T-helper 1 cell treated with Interleukin-12 subunit alpha and Interleukin-12 subunit beta and Interleukin-4 antibody, amounts not matched to agents 30 ng/mL and 1 ng/mL, for 36 hours (primary cell): ENCODE results near the gene STXBP1. TPM values are rescaled to one million over a fixed set of nuclear protein-coding genes. Genes with fewer than 3 reads are reported as not detected.

ENCODE experiments used
- intact Hi-C: fragments of 100-400 bp; cut with micrococcal nuclease; formaldehyde crosslinking; loops from one replicate; pipeline ENCODE4 v1.15.1; 2024
- total RNA-seq: library from RNA; stranded (reverse); gene quantifications from 2 replicates; pipeline ENCODE4 v1.2.3, GENCODE V29; 2022

The STXBP1 gene
- total RNA-seq, 1 donor from 2014 or later: 16.8 TPM

- intact Hi-C loops: no loop called here
Measured at GRCh38 chr9:127710204-127710783, 98.2 kb downstream of the STXBP1 start.

GRCh38 chr9:127711226-127711701 lies 99.2 kb downstream of the STXBP1 start:
- intact Hi-C loops: no loop called here

GRCh38 chr9:127711831-127712274 lies 99.8 kb downstream of the STXBP1 start:
- intact Hi-C loops: no loop called here

DNA sequence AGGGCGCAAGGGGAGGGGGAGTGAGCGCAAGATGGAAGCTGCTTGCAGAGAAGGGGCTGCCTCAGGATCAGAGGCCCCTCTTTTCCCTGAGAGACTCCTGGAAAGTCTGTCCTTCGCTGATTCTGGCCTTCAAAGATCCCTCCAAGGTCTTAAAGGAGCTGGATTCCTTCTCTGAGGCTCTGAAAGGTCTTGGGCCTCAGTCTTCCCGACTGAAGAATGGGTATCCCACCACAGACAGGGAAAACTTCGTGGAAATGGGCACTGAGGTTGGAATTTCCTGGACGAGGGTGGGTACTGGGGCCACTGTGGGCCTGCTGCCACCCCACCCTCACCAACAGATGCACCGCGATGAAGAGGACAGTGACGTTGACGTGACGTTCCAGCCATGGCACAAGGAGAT lies 100.3 kb downstream of the STXBP1 start:
- intact Hi-C loops: no loop called here

DNA sequence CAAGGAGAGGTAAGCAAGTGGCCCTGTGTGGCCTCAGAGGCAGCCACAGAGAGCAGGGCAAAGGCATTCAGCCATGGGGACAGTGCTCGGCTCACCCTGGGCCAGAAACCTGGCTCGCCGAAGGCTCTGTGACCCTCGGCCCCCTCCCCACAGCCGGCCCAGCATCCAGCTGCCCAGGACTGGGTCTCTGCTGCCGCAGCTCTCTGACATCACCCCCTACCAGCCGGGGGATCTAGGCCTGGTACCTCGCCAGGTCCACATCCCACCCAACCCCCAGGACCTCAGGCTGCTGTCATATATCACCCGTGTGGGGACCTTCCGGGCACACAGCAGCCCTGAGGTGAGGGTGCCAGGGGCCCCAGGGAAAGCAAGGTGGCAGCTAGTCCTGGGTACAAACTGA lies 100.8 kb downstream of the STXBP1 start:
- intact Hi-C loops: no loop called here

GRCh38 chr9:127714020-127714750 lies 102.1 kb downstream of the STXBP1 start:
- intact Hi-C loops: loop anchor here (2.0 kb wide), 1 partner anchor 101 kb away; the partner anchor contains the start of gene STXBP1

GRCh38 chr9:127714951-127715469 lies 102.9 kb downstream of the STXBP1 start:
- intact Hi-C loops: loop anchor here (1.0 to 5.0 kb wide), 9 partner anchors 16 to 493 kb away; partner anchors contain the start of genes LRSAM1, RPL12, STXBP1 and TOR2A

GRCh38 chr9:127715470-127716337 lies 103.6 kb downstream of the STXBP1 start, which contains the start of the genes PTRH1 and TTC16:
Gene PTRH1 (minus strand): TSS chr9:127715663. CDS start chr9:127715639, 24 bp downstream.
Gene TTC16 (plus strand): TSS chr9:127716079. CDS start chr9:127716146, 67 bp downstream.
- intact Hi-C loops: loop anchor here (1.0 to 5.0 kb wide), 9 partner anchors 16 to 493 kb away; partner anchors contain the start of genes LRSAM1, RPL12, STXBP1 and TOR2A

- intact Hi-C loops: loop anchor here (5.0 kb wide), 2 partner anchors 214 to 494 kb away; no protein-coding TSS in a partner anchor
Measured at GRCh38 chr9:127716412-127716811, 104.3 kb downstream of the STXBP1 start.

GRCh38 chr9:127717766-127718165 lies 105.7 kb downstream of the STXBP1 start:
- intact Hi-C loops: loop anchor here (5.0 kb wide), 2 partner anchors 215 to 495 kb away; no protein-coding TSS in a partner anchor

DNA sequence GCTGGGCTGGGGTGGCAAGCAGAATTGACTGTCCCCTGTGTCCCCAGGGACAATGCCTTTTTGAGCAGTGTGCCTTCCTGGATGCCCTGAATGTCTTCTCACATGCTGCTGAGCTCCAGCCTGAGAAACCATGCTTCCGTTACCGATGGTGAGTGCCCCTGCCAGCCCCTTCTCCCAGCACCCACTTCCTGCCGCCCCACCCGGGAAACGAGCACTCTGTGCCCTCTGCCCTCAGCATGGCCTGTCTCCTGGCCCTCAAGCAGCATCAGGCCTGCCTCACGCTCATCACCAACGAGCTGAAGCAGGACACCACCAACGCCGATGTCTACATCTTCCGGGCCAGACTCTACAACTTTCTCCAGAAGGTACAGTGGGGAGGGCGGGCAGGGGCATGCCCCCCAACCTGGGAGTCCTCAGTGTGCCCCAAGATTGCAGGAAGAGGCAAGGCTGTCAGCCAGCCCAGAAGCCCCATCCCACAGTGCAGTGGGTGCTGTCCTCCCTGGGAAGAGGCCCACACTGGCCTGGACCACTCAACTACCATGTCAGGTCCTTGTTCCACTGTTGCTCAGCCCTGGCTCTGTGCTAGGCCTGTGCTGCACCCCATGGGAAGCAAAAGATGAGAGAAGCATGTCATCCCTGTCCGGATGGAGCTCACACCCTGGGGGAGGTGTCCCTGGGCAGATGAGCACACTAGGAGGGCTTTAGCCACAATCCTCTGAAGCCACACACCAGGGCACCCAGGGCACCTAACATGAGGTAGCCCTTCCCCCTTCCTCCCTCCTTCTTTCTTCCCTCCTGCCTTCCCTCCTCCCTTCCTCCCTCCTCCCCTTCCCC lies 108.2 kb downstream of the STXBP1 start:
- intact Hi-C loops: no loop called here

DNA sequence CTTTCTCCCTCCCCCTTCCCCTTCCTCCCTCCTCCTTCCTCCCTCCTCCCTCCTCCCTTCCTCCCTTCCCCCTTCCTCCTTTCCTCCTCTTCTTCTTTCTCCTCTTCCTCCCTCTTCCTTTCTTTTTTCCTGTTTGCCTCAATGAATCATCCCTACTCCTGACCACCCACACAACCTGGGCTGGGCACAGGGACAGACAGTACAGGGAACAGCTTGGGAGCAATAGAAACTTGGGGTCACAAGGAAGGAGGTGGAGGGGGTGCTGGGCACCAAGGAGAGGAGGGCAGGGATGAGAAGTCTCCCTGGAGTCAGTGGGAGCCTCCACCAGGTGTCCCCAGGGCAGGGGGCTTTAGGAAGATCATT lies 108.8 kb downstream of the STXBP1 start:
- intact Hi-C loops: no loop called here

DNA sequence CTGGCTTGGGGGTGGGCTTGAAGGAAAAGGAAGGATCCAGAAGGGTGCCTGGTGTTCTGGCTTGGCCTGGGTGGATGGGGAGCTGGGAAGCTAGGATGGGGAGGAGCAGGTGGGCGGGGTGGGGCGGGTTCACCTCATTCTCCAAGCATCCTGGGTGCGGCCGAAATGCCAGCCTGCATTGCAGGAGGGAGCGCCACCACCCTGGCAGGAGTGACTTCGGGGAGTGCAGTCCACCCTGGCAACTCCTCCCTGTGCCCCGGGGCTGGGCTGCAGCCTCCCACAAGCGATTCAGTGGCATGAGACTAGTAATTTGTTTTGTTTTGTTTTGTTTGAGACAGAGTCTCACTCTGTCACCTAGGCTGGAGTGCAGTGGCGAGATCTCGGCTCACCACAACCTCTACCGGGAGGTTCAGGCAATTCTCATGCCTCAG lies 109.3 kb downstream of the STXBP1 start:
- intact Hi-C loops: no loop called here

GRCh38 chr9:127722055-127722745 lies 110.1 kb downstream of the STXBP1 start:
- intact Hi-C loops: no loop called here

- intact Hi-C loops: no loop called here
Measured at GRCh38 chr9:127723013-127723412, 110.9 kb downstream of the STXBP1 start.

GRCh38 chr9:127723444-127723843 lies 111.4 kb downstream of the STXBP1 start:
- intact Hi-C loops: no loop called here

GRCh38 chr9:127724012-127724411 lies 111.9 kb downstream of the STXBP1 start:
- intact Hi-C loops: no loop called here

DNA sequence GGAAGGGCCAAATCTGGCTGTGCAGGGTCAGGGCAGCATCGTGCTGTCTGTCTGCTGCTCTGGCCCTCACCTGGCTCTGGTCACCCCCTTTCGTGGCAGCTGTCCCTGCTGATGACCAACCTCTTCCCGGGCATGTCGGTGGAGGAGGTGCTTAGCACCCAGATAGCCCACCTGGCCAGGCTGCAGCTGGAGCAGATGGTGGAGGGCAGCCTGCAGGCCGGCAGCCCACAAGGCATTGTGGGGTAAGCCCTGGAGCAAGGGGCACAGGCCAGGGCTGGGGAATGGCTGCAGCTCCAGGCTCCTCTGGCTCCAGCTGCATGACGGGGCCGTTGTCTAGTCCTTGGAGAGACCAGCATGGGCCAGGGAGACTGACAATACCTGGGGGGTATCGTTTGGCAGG lies 114.8 kb downstream of the STXBP1 start:
- intact Hi-C loops: no loop called here

- intact Hi-C loops: no loop called here
Measured at GRCh38 chr9:127728808-127729207, 116.7 kb downstream of the STXBP1 start.
